Neural progenitor cell (in vitro differentiated cells): Measurements from ENCODE around the gene ATP6V0A4. TPM values are rescaled to one million over a fixed set of nuclear protein-coding genes. Genes with fewer than 3 reads are reported as not detected.

Source experiments
- DNase-seq: peaks from one replicate; pipeline ENCODE4 v3.0.0-alpha.2; 2016; ENCODE audit warnings: low spot score
- H2AFZ ChIP-seq: fragments of 200-600 bp; sonication (generic); replicated peaks from 2 replicates; pipeline ENCODE4 v1.6.1; 2016; ENCODE audit warnings: antibody characterized with exemption
- H3F3A ChIP-seq: fragments of 200-600 bp; sonication (generic); 2 replicates; pipeline ENCODE4 v1.6.1; 2016; ENCODE audit warnings: antibody characterized with exemption, low read depth
- H3K27ac ChIP-seq: fragments of 200-600 bp; sonication (generic); 2 replicates; pipeline ENCODE4 v1.5.1; 2016; ENCODE audit warnings: mild to moderate bottlenecking
- H3K27me3 ChIP-seq: fragments of 200-600 bp; sonication (generic); 2 replicates; pipeline ENCODE4 v1.6.1; 2016; ENCODE audit warnings: mild to moderate bottlenecking, moderate library complexity
- H3K36me3 ChIP-seq: fragments of 200-600 bp; sonication (generic); 2 replicates; pipeline ENCODE4 v1.5.1; 2016
- H3K4me1 ChIP-seq: fragments of 200-600 bp; sonication (generic); 2 replicates; pipeline ENCODE4 v1.6.1; 2016; ENCODE audit warnings: mixed run types
- H3K4me2 ChIP-seq: fragments of 200-600 bp; sonication (generic); 2 replicates; pipeline ENCODE4 v1.6.1; 2016
- H3K4me3 ChIP-seq: fragments of 200-600 bp; sonication (generic); 2 replicates; pipeline ENCODE4 v1.5.1; 2016
- H3K79me2 ChIP-seq: fragments of 200-600 bp; sonication (generic); 2 replicates; pipeline ENCODE4 v1.6.1; 2016; ENCODE audit warnings: low read depth
- H3K9ac ChIP-seq: fragments of 200-600 bp; sonication (generic); 2 replicates; pipeline ENCODE4 v1.6.1; 2016
- H3K9me3 ChIP-seq: fragments of 200-600 bp; sonication (generic); 2 replicates; pipeline ENCODE4 v1.5.1; 2016; ENCODE audit warnings: low read depth
- H4K20me1 ChIP-seq: fragments of 200-600 bp; sonication (generic); 2 replicates; pipeline ENCODE4 v1.6.1; 2016; ENCODE audit warnings: low read depth
- H3K27ac Mint-ChIP-seq: 3 replicates; pipeline ENCODE4 v1.8.0; 2021; ENCODE audit warnings: mixed read lengths
- H3K27me3 Mint-ChIP-seq: 2 replicates; pipeline ENCODE4 v1.8.0; 2022; ENCODE audit warnings: low read depth, mild to moderate bottlenecking, inconsistent platforms, moderate library complexity, mixed read lengths; ENCODE audit not compliant: insufficient read depth
- H3K36me3 Mint-ChIP-seq: 3 replicates; pipeline ENCODE4 v1.8.0; 2021; ENCODE audit warnings: mixed read lengths
- H3K4me1 Mint-ChIP-seq: 3 replicates; pipeline ENCODE4 v1.8.0; 2021; ENCODE audit warnings: mixed read lengths
- H3K4me3 Mint-ChIP-seq: 3 replicates; pipeline ENCODE4 v1.8.0; 2021; ENCODE audit warnings: mild to moderate bottlenecking, moderate library complexity, mixed read lengths
- H3K9me3 Mint-ChIP-seq: 3 replicates; pipeline ENCODE4 v1.8.0; 2020; ENCODE audit warnings: mixed read lengths
- EZH2 ChIP-seq: fragments of 200-600 bp; sonication (generic); IDR thresholded peaks from 2 replicates; pipeline ENCODE4 v1.6.1; 2017; ENCODE audit warnings: antibody characterized with exemption, mild to moderate bottlenecking, moderate library complexity
- EZH2phosphoT487 ChIP-seq: fragments of 200-600 bp; sonication (generic); IDR thresholded peaks from 2 replicates; pipeline ENCODE4 v1.6.1; 2017; ENCODE audit warnings: antibody characterized with exemption
- total RNA-seq: library from RNA; depleted of rRNA; stranded (reverse); fragments of >200 nt; gene quantifications from 2 replicates; pipeline ENCODE4 v1.2.3, GENCODE V29; 2015; ENCODE audit warnings: low replicate concordance
- TF ChIP-seq, protein P1 (sequence below): fragments of 200-600 bp; sonication (generic); IDR thresholded peaks from 2 replicates; pipeline ENCODE4 v1.5.1; 2017; ENCODE audit warnings: antibody characterized with exemption, mild to moderate bottlenecking

Gene ATP6V0A4
- total RNA-seq, 1 donor from 2014 or later: 0.36 TPM

DNA sequence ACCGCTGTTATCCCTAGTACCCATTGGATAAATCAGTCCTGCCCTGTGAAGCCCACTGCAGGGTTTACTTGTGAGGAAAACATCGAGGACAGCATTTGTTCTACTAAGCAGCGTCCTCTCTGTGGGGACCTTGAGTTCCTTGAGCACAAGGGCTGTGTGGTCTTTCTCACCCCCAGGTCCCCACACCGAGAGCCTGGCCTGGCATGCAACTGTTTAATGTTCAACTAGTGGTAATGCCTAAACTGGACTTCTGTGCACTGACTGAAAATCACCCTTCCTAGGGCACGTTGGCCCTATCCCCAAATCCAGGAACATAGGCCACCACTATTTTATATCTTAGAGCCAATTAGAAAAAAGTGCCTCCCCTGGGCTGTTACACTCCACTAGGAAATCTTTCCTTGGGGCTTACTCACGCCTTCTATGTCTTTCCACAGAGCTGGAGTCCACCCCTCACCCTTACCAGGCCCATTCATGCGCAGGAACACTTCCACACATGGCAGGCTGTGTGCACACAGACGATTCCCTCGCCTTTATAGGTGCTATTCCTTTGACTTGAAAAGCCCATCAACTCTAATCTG, 1.9 kb downstream of the ATP6V0A4 start:
- Mint-ChIP-seq H3K9me3 (no peaks in the 10 kb centered on the region), H3K27me3 (peaks cover 5% of the 10 kb centered on the region), H3K4me1 (peaks cover 11% of the 10 kb centered on the region), H3K36me3 (no peaks in the 10 kb centered on the region), H3K27ac (no peak overlapping the region), H3K4me3 (no peak overlapping the region)
- no peak overlapping the region for H3K27ac ChIP-seq
- no peak overlapping the region for H3K4me2 ChIP-seq
- no peaks in the 10 kb centered on the region for H3K4me1 ChIP-seq
- no peak overlapping the region for H2AFZ ChIP-seq
- H3K36me3 ChIP-seq: no peaks in the 10 kb centered on the region
- no peak overlapping the region for H3K9ac ChIP-seq
- no peaks in the 10 kb centered on the region for H3F3A ChIP-seq
- no peak overlapping the region for H3K4me3 ChIP-seq
- H3K27me3 ChIP-seq: peaks cover 8% of the 10 kb centered on the region
- H3K9me3 ChIP-seq: no peaks in the 10 kb centered on the region
- H3K79me2 ChIP-seq: no peaks in the 10 kb centered on the region
- no peak for TF ChIP-seq EZH2
- TF ChIP-seq, protein P1, sequence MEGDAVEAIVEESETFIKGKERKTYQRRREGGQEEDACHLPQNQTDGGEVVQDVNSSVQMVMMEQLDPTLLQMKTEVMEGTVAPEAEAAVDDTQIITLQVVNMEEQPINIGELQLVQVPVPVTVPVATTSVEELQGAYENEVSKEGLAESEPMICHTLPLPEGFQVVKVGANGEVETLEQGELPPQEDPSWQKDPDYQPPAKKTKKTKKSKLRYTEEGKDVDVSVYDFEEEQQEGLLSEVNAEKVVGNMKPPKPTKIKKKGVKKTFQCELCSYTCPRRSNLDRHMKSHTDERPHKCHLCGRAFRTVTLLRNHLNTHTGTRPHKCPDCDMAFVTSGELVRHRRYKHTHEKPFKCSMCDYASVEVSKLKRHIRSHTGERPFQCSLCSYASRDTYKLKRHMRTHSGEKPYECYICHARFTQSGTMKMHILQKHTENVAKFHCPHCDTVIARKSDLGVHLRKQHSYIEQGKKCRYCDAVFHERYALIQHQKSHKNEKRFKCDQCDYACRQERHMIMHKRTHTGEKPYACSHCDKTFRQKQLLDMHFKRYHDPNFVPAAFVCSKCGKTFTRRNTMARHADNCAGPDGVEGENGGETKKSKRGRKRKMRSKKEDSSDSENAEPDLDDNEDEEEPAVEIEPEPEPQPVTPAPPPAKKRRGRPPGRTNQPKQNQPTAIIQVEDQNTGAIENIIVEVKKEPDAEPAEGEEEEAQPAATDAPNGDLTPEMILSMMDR: no peak
- TF ChIP-seq EZH2phosphoT487: no peak
- DNase-seq: no peak
- H4K20me1 ChIP-seq: no peaks in the 10 kb centered on the region

DNA sequence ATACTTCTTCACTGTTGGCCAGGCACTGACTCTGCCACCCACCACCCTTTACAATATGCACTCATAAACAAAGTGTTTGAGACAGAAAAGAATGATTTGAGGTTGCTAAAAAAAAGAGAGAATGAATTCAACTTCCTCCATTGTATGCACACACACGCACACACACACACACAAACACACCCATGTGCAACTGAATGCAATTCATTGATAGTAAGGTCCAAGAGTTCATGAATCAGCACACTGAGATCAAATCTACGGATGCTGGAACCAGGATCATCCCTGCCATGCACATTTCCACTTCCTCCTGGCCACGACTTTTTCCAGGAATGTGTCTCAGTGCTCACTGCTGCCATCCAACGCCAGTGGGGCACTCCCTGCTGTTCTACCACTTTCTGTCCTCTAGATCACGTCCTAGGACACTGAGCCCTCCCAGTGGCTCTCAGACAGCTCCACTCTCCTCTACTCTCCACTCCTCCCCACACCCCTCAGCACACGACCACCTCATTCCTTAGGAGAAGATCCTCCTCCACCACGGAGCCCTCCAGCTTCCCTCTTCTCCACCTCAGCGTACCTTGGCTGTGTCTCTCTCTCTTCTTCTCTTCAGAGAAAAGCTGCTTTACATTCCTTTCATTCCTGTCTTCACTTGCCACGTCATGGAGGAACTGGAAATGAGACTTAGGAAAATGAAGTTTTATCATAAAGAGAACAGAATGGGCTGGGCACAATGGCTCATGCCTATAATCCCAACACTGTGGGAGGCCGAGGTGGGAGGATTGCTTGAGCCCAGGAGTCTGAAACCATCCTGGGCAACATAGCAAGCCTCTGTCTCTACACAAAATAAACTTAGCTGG, 12.2 kb downstream of the ATP6V0A4 start:
- H3K27me3 ChIP-seq: no peaks in the 10 kb centered on the region
- H3K9ac ChIP-seq: no peak overlapping the region
- no peaks in the 10 kb centered on the region for H3K4me1 ChIP-seq
- no peaks in the 10 kb centered on the region for H3K9me3 ChIP-seq
- H3K36me3 ChIP-seq: no peaks in the 10 kb centered on the region
- Mint-ChIP-seq H3K4me3 (no peak overlapping the region), H3K27me3 (peaks cover 2% of the 10 kb centered on the region), H3K27ac (no peak overlapping the region), H3K9me3 (peaks cover 6% of the 10 kb centered on the region), H3K4me1 (peaks cover 3% of the 10 kb centered on the region), H3K36me3 (no peaks in the 10 kb centered on the region)
- no peaks in the 10 kb centered on the region for H4K20me1 ChIP-seq
- DNase-seq: no peak
- H3K4me2 ChIP-seq: no peak overlapping the region
- H3K4me3 ChIP-seq: no peak overlapping the region
- peak overlapping the region; percentile 42 for H2AFZ ChIP-seq
- H3K27ac ChIP-seq: no peak overlapping the region
- H3K79me2 ChIP-seq: no peaks in the 10 kb centered on the region
- no peaks in the 10 kb centered on the region for H3F3A ChIP-seq
- no peak for TF ChIP-seq EZH2
- TF ChIP-seq EZH2phosphoT487: no peak
- TF ChIP-seq, protein P1: no peak

DNA sequence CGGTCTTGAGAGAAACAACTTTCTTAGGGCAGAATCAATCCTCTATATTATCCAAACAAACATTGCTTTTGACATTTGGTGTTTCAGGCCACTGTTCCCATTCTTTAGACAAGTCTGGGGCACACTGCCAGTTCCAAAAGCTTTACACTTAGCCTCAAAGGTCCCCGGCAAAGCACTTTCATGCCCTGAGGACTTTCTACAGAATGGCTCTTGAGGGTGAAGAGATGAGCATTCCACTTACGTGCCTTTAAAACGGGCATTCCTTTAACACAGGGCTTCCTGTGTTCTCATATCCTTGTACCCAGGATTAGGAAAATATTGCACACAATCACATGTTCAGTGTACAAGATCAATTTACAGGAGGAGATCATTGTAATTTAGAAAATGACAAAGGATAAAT, 13.3 kb downstream of the ATP6V0A4 start:
- Mint-ChIP-seq H3K9me3 (peaks cover 6% of the 10 kb centered on the region), H3K27ac (no peak overlapping the region), H3K4me3 (no peak overlapping the region), H3K4me1 (peaks cover 3% of the 10 kb centered on the region), H3K27me3 (peaks cover 2% of the 10 kb centered on the region), H3K36me3 (no peaks in the 10 kb centered on the region)
- TF ChIP-seq EZH2 (no peak), EZH2phosphoT487 (no peak)
- TF ChIP-seq, protein P1: no peak
- H2AFZ ChIP-seq: no peak overlapping the region
- no peaks in the 10 kb centered on the region for H4K20me1 ChIP-seq
- no peaks in the 10 kb centered on the region for H3K79me2 ChIP-seq
- H3F3A ChIP-seq: no peaks in the 10 kb centered on the region
- no peak overlapping the region for H3K4me3 ChIP-seq
- no peak overlapping the region for H3K27ac ChIP-seq
- H3K4me2 ChIP-seq: no peak overlapping the region
- H3K9me3 ChIP-seq: no peaks in the 10 kb centered on the region
- DNase-seq: no peak
- H3K9ac ChIP-seq: no peak overlapping the region
- no peaks in the 10 kb centered on the region for H3K36me3 ChIP-seq
- no peaks in the 10 kb centered on the region for H3K4me1 ChIP-seq
- H3K27me3 ChIP-seq: no peaks in the 10 kb centered on the region
